Measurements from ENCODE around the gene GAD2.

GAD2 gene

GRCh38 chr10:26216585-26217395, at the start of gene GAD2:
TSS of gene GAD2 (plus strand) at chr10:26216774. CDS start at chr10:26216810, 36 bp downstream.
- no peak for DNase-seq (ENCODE audit: low read depth in 2 of 2)

- DNase-seq (ENCODE audit: low read depth in 2 of 2): no peak
Measured at GRCh38 chr10:26169466-26169865, 47.1 kb upstream of the GAD2 start.

- no peak for DNase-seq (ENCODE audit: low read depth in 2 of 2)
Measured at GRCh38 chr10:26172131-26172530, 44.4 kb upstream of the GAD2 start.

- DNase-seq (ENCODE audit: low read depth in 2 of 2): no peak
Measured at GRCh38 chr10:26173837-26174236, 42.7 kb upstream of the GAD2 start.

GRCh38 chr10:26177341-26177740, 39.2 kb upstream of the GAD2 start:
- no peak for DNase-seq (ENCODE audit: low read depth in 2 of 2)

- DNase-seq (ENCODE audit: low read depth in 2 of 2): no peak
Measured at GRCh38 chr10:26194275-26194674, 22.3 kb upstream of the GAD2 start.

GRCh38 chr10:26197248-26197647, 19.3 kb upstream of the GAD2 start:
- DNase-seq (ENCODE audit: low read depth in 2 of 2): no peak

GRCh38 chr10:26198119-26198518, 18.5 kb upstream of the GAD2 start:
- DNase-seq (ENCODE audit: low read depth in 2 of 2): no peak

- DNase-seq (ENCODE audit: low read depth in 2 of 2): no peak
Measured at GRCh38 chr10:26199841-26200240, 16.7 kb upstream of the GAD2 start.

- DNase-seq (ENCODE audit: low read depth in 2 of 2): no peak
Measured at GRCh38 chr10:26205223-26205622, 11.4 kb upstream of the GAD2 start.

GRCh38 chr10:26211781-26212444, 4.7 kb upstream of the GAD2 start:
- DNase-seq (ENCODE audit: low read depth in 2 of 2): no peak

GRCh38 chr10:26212511-26212910, 4.1 kb upstream of the GAD2 start:
- no peak for DNase-seq (ENCODE audit: low read depth in 2 of 2)

- DNase-seq (ENCODE audit: low read depth in 2 of 2): no peak
Measured at GRCh38 chr10:26213157-26213800, 3.3 kb upstream of the GAD2 start.

GRCh38 chr10:26214004-26214403, 2.6 kb upstream of the GAD2 start:
- no peak for DNase-seq (ENCODE audit: low read depth in 2 of 2)

- DNase-seq (ENCODE audit: low read depth in 2 of 2): no peak
Measured at GRCh38 chr10:26214551-26215395, 1.8 kb upstream of the GAD2 start.

GRCh38 chr10:26215396-26215934, 1.1 kb upstream of the GAD2 start:
- no peak for DNase-seq (ENCODE audit: low read depth in 2 of 2)

GRCh38 chr10:26215935-26216584, 514 bp upstream of the GAD2 start:
- DNase-seq (ENCODE audit: low read depth in 2 of 2): peak; percentile 41 to 47

- no peak for DNase-seq (ENCODE audit: low read depth in 2 of 2)
Measured at GRCh38 chr10:26217396-26218086, 967 bp downstream of the GAD2 start.

- no peak for DNase-seq (ENCODE audit: low read depth in 2 of 2)
Measured at GRCh38 chr10:26219676-26220075, 3.1 kb downstream of the GAD2 start.

- no peak for DNase-seq (ENCODE audit: low read depth in 2 of 2)
Measured at GRCh38 chr10:26220901-26221300, 4.3 kb downstream of the GAD2 start.
